Activated naive CD4-positive, alpha-beta T cell treated with anti-CD3 and anti-CD28 coated beads, Interleukin-2, amount 50 U/mL, for 24 hours (primary cell): ENCODE data around the gene BTBD2.

ENCODE experiments used
- H3K27ac Mint-ChIP-seq: one replicate; pipeline ENCODE4 v1.8.0; 2021; ENCODE audit warnings: mild to moderate bottlenecking, mixed read lengths
- H3K27me3 Mint-ChIP-seq: one replicate; pipeline ENCODE4 v1.8.0; 2021; ENCODE audit warnings: mixed read lengths
- H3K36me3 Mint-ChIP-seq: one replicate; pipeline ENCODE4 v1.8.0; 2021; ENCODE audit warnings: mixed read lengths
- H3K4me1 Mint-ChIP-seq: one replicate; pipeline ENCODE4 v1.8.0; 2021; ENCODE audit warnings: mixed read lengths
- H3K4me3 Mint-ChIP-seq: one replicate; pipeline ENCODE4 v1.8.0; 2021; ENCODE audit warnings: mild to moderate bottlenecking, mixed read lengths
- H3K9me3 Mint-ChIP-seq: one replicate; pipeline ENCODE4 v1.8.0; 2021; ENCODE audit warnings: mixed read lengths

The BTBD2 gene

DNA sequence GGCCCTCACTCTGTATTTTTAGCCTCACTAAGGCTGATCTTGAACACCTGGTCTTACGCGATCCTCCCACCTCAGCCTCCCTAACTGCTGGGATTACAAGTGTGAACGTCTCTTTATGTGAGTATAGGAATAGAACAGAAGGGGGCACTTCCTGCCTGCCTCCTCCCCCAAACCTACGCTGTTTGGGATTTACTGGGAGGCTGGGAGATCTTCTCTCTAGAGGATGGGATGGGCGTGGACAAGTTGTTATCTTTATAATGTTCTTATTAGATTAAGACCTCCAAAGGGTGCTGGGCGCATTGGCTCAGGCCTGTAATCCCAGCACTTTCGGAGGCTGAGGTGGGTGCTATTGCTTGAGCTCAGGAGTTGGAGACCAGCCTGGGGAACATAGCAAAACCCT is 77.4 kb downstream of the BTBD2 start:
- Mint-ChIP-seq H3K27ac (peak overlapping the region; percentile 72), H3K4me3 (no peak overlapping the region), H3K36me3 (no peaks in the 10 kb centered on the region), H3K9me3 (no peaks in the 10 kb centered on the region), H3K4me1 (peaks cover 27% of the 10 kb centered on the region), H3K27me3 (no peaks in the 10 kb centered on the region)

DNA sequence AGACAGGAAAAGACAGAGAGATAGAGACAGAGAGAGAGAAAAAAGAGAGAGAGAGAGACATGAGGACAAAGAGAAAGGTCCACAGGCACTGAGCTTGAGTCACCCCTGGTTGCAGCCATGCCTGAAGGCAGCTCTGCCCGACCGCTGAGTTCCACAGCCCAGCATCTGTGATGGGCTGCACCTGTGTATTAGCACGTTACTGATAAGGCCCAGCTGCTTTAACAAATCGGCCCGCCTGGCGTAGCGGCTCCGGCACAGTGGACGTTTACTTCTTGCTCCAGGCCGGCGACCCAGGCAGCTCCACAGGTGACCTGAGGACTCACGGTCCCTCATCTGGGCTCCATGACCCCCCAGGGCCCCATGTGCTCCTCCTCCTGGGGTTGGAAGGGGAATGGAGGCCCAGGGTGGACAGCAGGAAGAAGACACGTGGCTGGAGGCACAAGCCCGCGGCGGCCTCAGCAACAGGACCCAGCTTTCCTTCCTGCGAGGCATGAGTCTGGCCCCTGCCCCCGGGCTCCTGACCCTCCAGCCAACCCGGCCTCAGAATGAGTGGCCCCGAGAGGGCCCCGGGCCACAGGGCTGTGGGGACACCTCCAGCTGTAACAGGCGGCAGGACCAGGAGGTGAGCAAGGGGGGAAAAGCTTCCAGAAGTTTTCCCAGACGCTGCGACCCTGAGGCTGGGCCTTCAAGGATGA is 78.5 kb downstream of the BTBD2 start:
- no peak overlapping the region for H3K27ac Mint-ChIP-seq
- peaks cover 22% of the 10 kb centered on the region for H3K4me1 Mint-ChIP-seq
- H3K27me3 Mint-ChIP-seq = no peaks in the 10 kb centered on the region
- no peaks in the 10 kb centered on the region for H3K36me3 Mint-ChIP-seq
- no peaks in the 10 kb centered on the region for H3K9me3 Mint-ChIP-seq
- no peak overlapping the region for H3K4me3 Mint-ChIP-seq

DNA sequence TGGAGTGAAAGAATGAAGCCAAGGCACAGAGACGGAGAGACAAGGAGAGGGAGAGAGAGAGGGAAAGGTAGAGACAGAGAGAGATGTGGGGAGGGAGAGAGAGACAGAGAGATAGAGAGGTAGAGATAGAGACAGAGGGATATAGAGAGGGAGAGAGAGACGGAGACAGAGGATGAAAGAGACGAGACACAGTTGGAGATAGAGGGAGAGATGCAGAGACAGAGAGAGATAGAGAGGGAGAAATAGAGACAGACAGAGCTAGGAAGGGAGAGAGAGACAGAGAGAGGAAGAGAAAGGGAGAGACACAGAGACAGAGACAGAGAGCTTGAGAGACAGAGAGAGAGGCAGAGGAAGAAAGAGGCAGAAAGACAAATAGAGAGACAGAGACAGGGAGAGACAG is 79.1 kb downstream of the BTBD2 start:
- no peaks in the 10 kb centered on the region for H3K9me3 Mint-ChIP-seq
- no peaks in the 10 kb centered on the region for H3K27me3 Mint-ChIP-seq
- no peak overlapping the region for H3K4me3 Mint-ChIP-seq
- H3K36me3 Mint-ChIP-seq = no peaks in the 10 kb centered on the region
- H3K27ac Mint-ChIP-seq = no peak overlapping the region
- H3K4me1 Mint-ChIP-seq = peaks cover 22% of the 10 kb centered on the region

DNA sequence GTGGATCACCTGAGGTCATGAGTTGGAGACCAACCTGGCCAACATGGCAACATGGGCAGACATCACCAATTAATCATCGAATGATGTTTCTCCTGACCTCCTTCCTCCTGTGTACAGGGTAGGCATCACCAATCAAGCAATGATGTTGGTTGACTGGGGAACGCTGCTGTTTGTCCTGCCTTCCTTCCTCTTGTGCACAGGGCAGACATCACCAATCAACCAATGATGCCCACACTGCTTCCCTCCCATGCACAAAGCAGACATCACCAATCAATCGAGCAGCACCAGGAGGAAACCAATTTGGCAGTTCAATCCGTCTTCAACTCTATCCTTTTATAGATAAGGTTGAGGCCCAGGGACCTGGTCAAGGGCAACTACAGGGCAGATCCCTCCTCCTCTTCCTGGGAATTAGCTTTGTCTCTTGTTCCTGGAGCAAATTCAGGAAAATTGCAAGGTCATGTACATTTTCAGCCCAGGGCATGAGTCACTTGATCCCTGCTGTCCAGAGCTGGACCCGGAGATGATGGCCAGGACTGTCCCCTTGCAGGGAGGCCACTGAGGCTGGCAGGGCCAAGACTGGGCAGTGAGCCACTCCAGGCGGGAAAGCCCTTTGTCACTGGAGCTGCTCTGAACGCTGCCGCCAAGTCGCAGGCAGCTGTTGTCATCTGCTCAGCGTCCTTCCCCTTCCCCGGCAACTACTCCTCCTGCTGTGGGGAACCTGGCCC is 79.9 kb downstream of the BTBD2 start:
- H3K4me3 Mint-ChIP-seq = no peak overlapping the region
- H3K36me3 Mint-ChIP-seq = no peaks in the 10 kb centered on the region
- H3K4me1 Mint-ChIP-seq = peaks cover 22% of the 10 kb centered on the region
- no peaks in the 10 kb centered on the region for H3K9me3 Mint-ChIP-seq
- no peaks in the 10 kb centered on the region for H3K27me3 Mint-ChIP-seq
- H3K27ac Mint-ChIP-seq = no peak overlapping the region
